Psoas muscle (tissue), 8 donors: ENCODE results near the gene IDI1. TPM values are rescaled to one million over a fixed set of nuclear protein-coding genes. Genes with fewer than 3 reads are reported as not detected.
"Not testable (repeated sequence)": the region's sequence is repeated elsewhere in the genome, so short reads cannot be mapped to it uniquely, and the experiment has no call there.

Experiments
- ATAC-seq, 4 donors: fragments of 200-7000 bp; cut with Tn5 transposase; one replicate each; pipeline ENCODE4 v1.9.1; 2020; ENCODE audit warnings: moderate library complexity in 3 of 4, mild to moderate bottlenecking in 2 of 4
- DNase-seq, 2 donors: peaks; one replicate each; pipeline ENCODE4 v3.0.0-alpha.2; 2020
- H3K27ac ChIP-seq: fragments of 200-600 bp; one replicate; pipeline ENCODE4 v1.8.0; 2022
- H3K27me3 ChIP-seq, 3 donors: fragments of 200-600 bp in 1 of 3; one replicate each; pipeline versions ENCODE4 v1.6.1 to v1.8.0; 2013 to 2022; ENCODE audit warnings: low read length in 2 of 3, mild to moderate bottlenecking in 2 of 3, moderate library complexity in 1 of 3; ENCODE audit not compliant: insufficient read depth in 3 of 3
- H3K36me3 ChIP-seq, 2 donors: fragments of 200-600 bp in 1 of 2; one replicate each; pipeline versions ENCODE4 v1.6.1 to v1.8.0; 2013 to 2022; ENCODE audit warnings: low read depth in 1 of 2, mild to moderate bottlenecking in 1 of 2, moderate library complexity in 1 of 2; ENCODE audit not compliant: insufficient read depth in 1 of 2
- H3K4me1 ChIP-seq: fragments of 200-600 bp; one replicate; pipeline ENCODE4 v1.8.0; 2022
- H3K4me3 ChIP-seq: fragments of 200-600 bp; one replicate; pipeline ENCODE4 v1.8.0; 2022; ENCODE audit warnings: mild to moderate bottlenecking
- H3K9me3 ChIP-seq: fragments of 200-600 bp; one replicate; pipeline ENCODE4 v1.8.0; 2022
- WGBS, 3 donors: extraction: QIAGEN DNeasy Blood & Tissue Kit; methylation state at CpG; one replicate each; pipeline versions ENCODE4 v1.1.6 to v1.1.7; 2013; 5-methylcytosine and 5-hydroxymethylcytosine counted together
- intact Hi-C, 2 donors: fragments of 100-400 bp; cut with DNase I; formaldehyde crosslinking; loops; one replicate each; pipeline versions ENCODE4 v1.11.0 to v1.14.2; 2022
- polyA plus RNA-seq, 3 donors: library from polyadenylated mRNA; stranded (reverse); fragments of 200-250 nt; gene quantifications; one replicate each; pipeline ENCODE4 v1.2.3, GENCODE V29; 2013
- total RNA-seq, 4 donors: library from RNA; stranded (reverse); fragmentation: NEBNext Ultra II Directional in 2 of 4; extraction: Animal tissue kit (Norgen Biotek cat#: 25700) in 2 of 4; gene quantifications; one replicate each; pipeline versions ENCODE4 v1.2.1 to v1.2.4, GENCODE V29; 2021 to 2023
- TF ChIP-seq, protein P1 (sequence below): fragments of 200-600 bp; IDR thresholded peaks from one replicate; pipeline ENCODE4 v1.8.0; 2022; ENCODE audit warnings: antibody characterized with exemption
- donor health status: healthy with polysubstance abuse.
- donor health status: DM: no; HTN: no; CAD: no; lungs with moderate emphysema.
- donor health status: Bipolar disorder and iron deficiency.
- donor health status: healthy.
- donor health status: DM: yes; HTN: yes; CAD: no.
- donor health status: DM: no; HTN: no; CAD: no.
- donor health status: DM: no; HTN: no; CAD: no.
- donor health status: DM: yes; HTN: yes; CAD: no.

IDI1 gene
- total and polyA plus RNA-seq, 7 donors: 42.8 to 137 (median 57.4) TPM

GRCh38 chr10:1074748-1075308 lies 25.9 kb upstream of the IDI1 start:
- Histone ChIP-seq H3K36me3 (peaks cover 5 to 59% of the 10 kb centered on the region in 2 donors), H3K27ac (no peak overlapping the region), H3K27me3 (no peaks in the 10 kb centered on the region), H3K9me3 (no peaks in the 10 kb centered on the region), H3K4me3 (no peak overlapping the region), H3K4me1 (no peaks in the 10 kb centered on the region)
- intact Hi-C loops: no loop called here
- peak in 1 of 4 donors; percentile 67 for ATAC-seq
- TF ChIP-seq, protein P1, sequence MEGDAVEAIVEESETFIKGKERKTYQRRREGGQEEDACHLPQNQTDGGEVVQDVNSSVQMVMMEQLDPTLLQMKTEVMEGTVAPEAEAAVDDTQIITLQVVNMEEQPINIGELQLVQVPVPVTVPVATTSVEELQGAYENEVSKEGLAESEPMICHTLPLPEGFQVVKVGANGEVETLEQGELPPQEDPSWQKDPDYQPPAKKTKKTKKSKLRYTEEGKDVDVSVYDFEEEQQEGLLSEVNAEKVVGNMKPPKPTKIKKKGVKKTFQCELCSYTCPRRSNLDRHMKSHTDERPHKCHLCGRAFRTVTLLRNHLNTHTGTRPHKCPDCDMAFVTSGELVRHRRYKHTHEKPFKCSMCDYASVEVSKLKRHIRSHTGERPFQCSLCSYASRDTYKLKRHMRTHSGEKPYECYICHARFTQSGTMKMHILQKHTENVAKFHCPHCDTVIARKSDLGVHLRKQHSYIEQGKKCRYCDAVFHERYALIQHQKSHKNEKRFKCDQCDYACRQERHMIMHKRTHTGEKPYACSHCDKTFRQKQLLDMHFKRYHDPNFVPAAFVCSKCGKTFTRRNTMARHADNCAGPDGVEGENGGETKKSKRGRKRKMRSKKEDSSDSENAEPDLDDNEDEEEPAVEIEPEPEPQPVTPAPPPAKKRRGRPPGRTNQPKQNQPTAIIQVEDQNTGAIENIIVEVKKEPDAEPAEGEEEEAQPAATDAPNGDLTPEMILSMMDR: peak; percentile 12
- WGBS, 3 donors: 87 to 92% (median 89%) methylated on average over 18 of the region's 18 CpGs
- DNase-seq: no peak

DNA sequence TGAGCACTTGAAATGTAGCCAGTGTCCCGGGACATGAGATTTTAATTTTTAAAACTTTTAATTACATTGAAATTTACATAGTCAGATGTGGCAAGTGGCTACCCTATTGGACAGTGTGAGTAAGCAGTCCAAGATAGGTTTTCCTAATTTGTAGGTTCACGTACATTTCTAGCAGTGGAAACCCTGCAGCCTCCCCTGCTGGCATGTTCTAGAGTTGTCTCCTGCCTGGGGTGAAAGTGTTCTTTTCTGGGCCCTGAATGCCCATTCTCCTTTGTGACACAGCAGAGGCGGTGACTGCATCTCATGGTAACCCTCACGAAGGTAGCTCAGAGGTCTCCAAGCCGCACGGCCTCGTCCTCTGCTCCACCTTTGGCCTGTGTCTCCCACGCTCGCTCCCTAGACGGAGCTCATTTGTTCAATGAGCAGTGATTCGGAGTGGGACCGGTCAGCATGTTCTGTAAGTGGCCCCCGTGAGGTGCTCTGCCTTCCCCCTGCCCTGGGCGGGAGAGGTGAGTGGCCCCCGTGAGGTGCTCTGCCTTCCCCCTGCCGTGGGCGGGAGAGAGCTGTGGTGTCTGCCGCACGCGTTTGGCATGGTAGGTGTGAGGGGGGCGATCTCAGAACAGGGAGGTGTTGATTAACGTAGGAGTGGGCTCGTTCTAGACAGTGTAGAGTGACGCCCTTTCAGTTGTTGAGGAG lies 25.3 kb upstream of the IDI1 start:
- no peaks in the 10 kb centered on the region for H3K9me3 ChIP-seq
- TF ChIP-seq, protein P1: peak; percentile 9
- no peaks in the 10 kb centered on the region for H3K27me3 ChIP-seq
- ATAC-seq: peak in 2 of 4 donors; percentile 36 to 40
- DNase-seq: no peak
- intact Hi-C loops: no loop called here
- peaks cover 5 to 53% of the 10 kb centered on the region in 2 donors for H3K36me3 ChIP-seq
- no peak overlapping the region for H3K4me3 ChIP-seq
- WGBS, 3 donors: 89 to 94% (median 91%) methylated on average over 24 of the region's 24 CpGs
- H3K27ac ChIP-seq: no peak overlapping the region
- H3K4me1 ChIP-seq: no peaks in the 10 kb centered on the region

DNA sequence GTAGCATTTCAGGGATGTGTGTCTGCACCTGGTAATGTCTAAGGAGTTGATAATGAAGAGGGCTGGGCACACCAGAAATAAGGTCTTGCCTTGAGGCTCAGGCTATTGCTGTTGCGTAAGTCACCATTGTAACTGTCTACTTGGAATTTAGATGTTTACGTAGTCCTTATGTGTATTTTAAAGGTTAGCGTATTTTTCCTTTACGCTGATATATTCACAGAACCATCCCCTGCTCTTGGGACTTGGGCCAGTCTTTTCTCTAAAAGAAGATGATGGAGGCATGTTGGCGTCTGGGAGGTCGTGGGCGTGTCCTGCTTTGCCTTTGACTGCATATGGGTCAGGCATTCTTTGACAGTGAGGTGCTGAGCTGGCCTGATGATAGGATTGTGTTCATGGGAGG lies 22.0 kb upstream of the IDI1 start:
- H3K4me3 ChIP-seq: no peak overlapping the region
- WGBS, 3 donors: 76 to 80% (median 79%) methylated on average over 7 of the region's 7 CpGs
- TF ChIP-seq, protein P1: no peak
- DNase-seq (no peak), ATAC-seq (peak in 3 of 4 donors; percentile 44 to 59 (median 57))
- H3K27me3 ChIP-seq: no peaks in the 10 kb centered on the region
- peaks cover 5 to 27% of the 10 kb centered on the region in 2 donors for H3K36me3 ChIP-seq
- H3K4me1 ChIP-seq: no peaks in the 10 kb centered on the region
- H3K9me3 ChIP-seq: no peaks in the 10 kb centered on the region
- intact Hi-C loops: loop anchor here in 1 of 2 donors (2.0 kb wide), 1 partner anchor 44 kb away; no protein-coding TSS in a partner anchor
- no peak overlapping the region for H3K27ac ChIP-seq

DNA sequence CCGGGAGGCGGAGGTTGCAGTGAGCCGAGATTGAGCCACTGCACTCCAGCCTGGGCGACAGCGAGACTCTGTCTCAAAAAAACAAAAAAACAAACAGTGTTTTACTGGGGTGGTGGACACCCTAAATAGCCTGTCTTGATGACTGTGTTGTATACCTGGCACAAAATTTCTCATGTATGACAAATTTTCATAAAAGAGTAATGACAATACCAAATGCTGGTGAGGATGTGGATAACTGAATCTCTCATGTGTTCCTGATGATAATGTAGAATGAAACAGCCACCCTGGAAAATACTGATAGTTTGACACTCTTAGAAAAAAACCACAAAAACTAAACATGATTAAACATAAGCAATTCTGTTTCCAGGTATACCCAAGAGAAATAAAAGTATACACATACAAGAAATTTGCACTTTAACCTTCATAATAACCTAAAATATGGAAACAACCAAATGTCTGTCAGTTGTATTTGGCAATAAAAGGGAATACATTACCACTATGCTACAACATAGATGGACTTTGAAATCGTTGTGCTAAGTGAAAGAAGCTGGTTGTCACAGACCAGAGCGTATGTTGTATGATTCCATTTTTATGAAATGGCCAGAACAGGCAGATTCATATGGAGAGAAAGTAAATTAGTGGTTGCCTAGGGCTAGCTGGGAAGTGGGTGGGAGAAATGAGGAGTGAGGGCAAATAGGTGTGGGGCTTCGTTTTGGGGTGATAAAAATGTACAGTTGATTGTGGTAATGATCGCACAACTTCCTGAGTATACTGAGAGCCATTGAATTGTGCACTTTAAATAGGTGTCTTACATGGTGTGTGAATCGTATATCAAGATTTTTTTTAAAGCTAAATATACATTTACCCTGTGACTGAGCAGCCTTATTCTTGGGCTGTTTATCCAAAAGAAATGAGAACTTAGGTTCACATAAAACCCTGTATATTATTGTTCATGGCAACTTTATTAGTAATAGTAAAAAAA lies 19.8 kb upstream of the IDI1 start:
- no peak for DNase-seq
- no peak for ATAC-seq
- no peak overlapping the region for H3K4me3 ChIP-seq
- no peaks in the 10 kb centered on the region for H3K9me3 ChIP-seq
- no peaks in the 10 kb centered on the region for H3K4me1 ChIP-seq
- intact Hi-C loops: no loop called here
- no peak overlapping the region for H3K27ac ChIP-seq
- TF ChIP-seq, protein P1: no peak
- H3K27me3 ChIP-seq: no peaks in the 10 kb centered on the region
- H3K36me3 ChIP-seq: peaks cover 2 to 21% of the 10 kb centered on the region in 2 donors
- WGBS, 3 donors: 92 to 93% (median 93%) methylated on average over 10 of the region's 10 CpGs

DNA sequence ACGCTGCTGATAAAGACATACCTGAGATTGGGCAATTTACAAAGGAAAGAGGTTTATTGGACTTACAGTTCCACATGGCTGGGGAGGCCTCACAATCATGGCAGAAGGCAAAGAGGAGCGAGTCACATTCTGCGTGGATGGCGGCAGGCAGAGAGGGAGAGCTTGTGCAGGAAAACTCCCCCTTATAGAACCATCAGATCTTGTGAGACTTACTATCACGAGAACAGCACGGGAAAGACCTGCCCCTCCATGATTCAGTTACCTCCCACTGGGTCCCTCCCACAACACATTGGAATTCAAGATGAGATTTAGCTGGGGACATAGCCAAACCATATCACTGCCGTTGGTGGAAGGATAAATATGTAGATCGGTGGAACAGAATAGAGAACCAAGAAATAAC lies 17.8 kb upstream of the IDI1 start:
- DNase-seq, ATAC-seq, H3K27ac ChIP-seq, H3K4me1 ChIP-seq, H3K4me3 ChIP-seq, H3K9me3 ChIP-seq, H3K36me3 ChIP-seq, H3K27me3 ChIP-seq, intact Hi-C loops: not testable (repeated sequence)
- WGBS, 3 donors: 86 to 88% (median 88%) methylated on average over 8 of the region's 8 CpGs
